ENCODE data around the gene CYTH2. TPM values are rescaled to one million over a fixed set of nuclear protein-coding genes. Genes with fewer than 3 reads are reported as not detected.

Gene CYTH2
- polyA plus RNA-seq, 1 of the 3 experiments (the other 2 are of a cell fraction) = 69.5 TPM

DNA sequence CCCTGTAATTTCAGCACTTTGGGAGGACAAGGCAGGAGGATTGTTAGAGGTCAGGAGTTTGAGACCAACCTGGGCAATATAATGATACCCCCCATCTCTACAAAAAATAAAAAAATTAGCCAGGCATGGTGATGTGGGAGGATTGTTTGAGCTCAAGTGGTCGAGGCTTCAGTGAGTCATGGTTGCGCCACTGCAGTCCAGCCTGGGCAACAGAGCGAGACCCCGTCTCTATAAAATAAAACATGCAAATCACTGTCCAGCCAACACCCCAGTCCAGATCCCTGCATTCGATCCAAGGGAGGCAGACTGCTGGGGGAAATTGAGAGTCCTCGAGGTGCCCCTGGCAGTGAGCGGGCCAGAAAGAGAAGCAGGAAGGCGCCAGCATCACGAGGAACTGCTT, 7.0 kb downstream of the CYTH2 start:
- no peak overlapping the region for H2AFZ ChIP-seq (ENCODE audit: low read depth)
- peaks cover 43 to 76% of the 10 kb centered on the region in 2 experiments for H3K36me3 ChIP-seq (replicated peaks in 1 of 2; ENCODE audit: control insufficient read depth in 1 of 2, insufficient read depth in 2 of 2, low read length in 1 of 2)
- DNase-seq = no peak
- H3K27me3 ChIP-seq (ENCODE audit: insufficient read depth) = no peaks in the 10 kb centered on the region
- TF ChIP-seq, protein P1, sequence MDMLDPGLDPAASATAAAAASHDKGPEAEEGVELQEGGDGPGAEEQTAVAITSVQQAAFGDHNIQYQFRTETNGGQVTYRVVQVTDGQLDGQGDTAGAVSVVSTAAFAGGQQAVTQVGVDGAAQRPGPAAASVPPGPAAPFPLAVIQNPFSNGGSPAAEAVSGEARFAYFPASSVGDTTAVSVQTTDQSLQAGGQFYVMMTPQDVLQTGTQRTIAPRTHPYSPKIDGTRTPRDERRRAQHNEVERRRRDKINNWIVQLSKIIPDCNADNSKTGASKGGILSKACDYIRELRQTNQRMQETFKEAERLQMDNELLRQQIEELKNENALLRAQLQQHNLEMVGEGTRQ (IDR thresholded peaks at IDR 0.05; ENCODE audit: borderline replicate concordance, low read depth, low read length) = no peak
- no peak for TF ChIP-seq NRF1 (IDR thresholded peaks at IDR 0.05; ENCODE audit: low read depth, low read length)
- no peak for TF ChIP-seq GABPA (IDR thresholded peaks at IDR 0.05; ENCODE audit: low read depth)
- TF ChIP-seq, protein P2, sequence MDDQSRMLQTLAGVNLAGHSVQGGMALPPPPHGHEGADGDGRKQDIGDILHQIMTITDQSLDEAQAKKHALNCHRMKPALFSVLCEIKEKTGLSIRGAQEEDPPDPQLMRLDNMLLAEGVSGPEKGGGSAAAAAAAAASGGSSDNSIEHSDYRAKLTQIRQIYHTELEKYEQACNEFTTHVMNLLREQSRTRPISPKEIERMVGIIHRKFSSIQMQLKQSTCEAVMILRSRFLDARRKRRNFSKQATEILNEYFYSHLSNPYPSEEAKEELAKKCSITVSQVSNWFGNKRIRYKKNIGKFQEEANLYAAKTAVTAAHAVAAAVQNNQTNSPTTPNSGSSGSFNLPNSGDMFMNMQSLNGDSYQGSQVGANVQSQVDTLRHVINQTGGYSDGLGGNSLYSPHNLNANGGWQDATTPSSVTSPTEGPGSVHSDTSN (IDR thresholded peaks at IDR 0.05) = no peak
- no peak for TF ChIP-seq RFX5 (IDR thresholded peaks at IDR 0.05; ENCODE audit: low read length)
- no peak for TF ChIP-seq TEAD4 (IDR thresholded peaks at IDR 0.05; ENCODE audit: borderline replicate concordance, insufficient read depth)
- TF ChIP-seq JUND (IDR thresholded peaks at IDR 0.05) = no peak
- no peak for TF ChIP-seq RAD21 (IDR thresholded peaks at IDR 0.05; ENCODE audit: low read length)
- no peak for TF ChIP-seq SMC3 (IDR thresholded peaks at IDR 0.05; ENCODE audit: low read depth, low read length)
- TF ChIP-seq SIN3A (IDR thresholded peaks at IDR 0.05; ENCODE audit: borderline replicate concordance, low read depth, low read length) = no peak
- TF ChIP-seq EP300 (IDR thresholded peaks at IDR 0.05; ENCODE audit: borderline replicate concordance in 1 of 2, low read depth in 1 of 2, low read length in 1 of 2) = no peak
- TF ChIP-seq RCOR1 (IDR thresholded peaks at IDR 0.05; ENCODE audit: low read length) = no peak
- no peak for TF ChIP-seq MAX (IDR thresholded peaks at IDR 0.05; ENCODE audit: low read depth)
- TF ChIP-seq EZH2phosphoT487 (IDR thresholded peaks at IDR 0.05; ENCODE audit: borderline replicate concordance, low read depth) = no peak
- no peak for TF ChIP-seq CHD2 (IDR thresholded peaks at IDR 0.05; ENCODE audit: low read length, partially characterized antibody)
- H3K4me2 ChIP-seq = no peak overlapping the region
- H3K27ac ChIP-seq (ENCODE audit: low read depth in 2 of 2, low read length in 1 of 2) = no peak overlapping the region
- H3F3A ChIP-seq (replicated peaks; ENCODE audit: insufficient read depth) = peaks cover 11% of the 10 kb centered on the region
- H3K9me2 ChIP-seq = no peaks in the 10 kb centered on the region
- H4K20me1 ChIP-seq (ENCODE audit: insufficient read depth) = peaks cover 29% of the 10 kb centered on the region
- H3K4me3 ChIP-seq (ENCODE audit: low read depth in 2 of 2, low read length in 1 of 2) = no peak overlapping the region
- no peaks in the 10 kb centered on the region for H3K9me3 ChIP-seq
- CTCF ChIA-PET = interaction anchor here (1.0 to 5.0 kb wide), 5 partner anchors 14 to 161 kb away, joined by 3 to 40 read pairs (median 4); partner anchors contain the start of gene GRIN2D
- H3K79me2 ChIP-seq (ENCODE audit: insufficient read depth) = peaks cover 20% of the 10 kb centered on the region
- H3K4me1 ChIP-seq (ENCODE audit: control insufficient read depth in 1 of 2, insufficient read depth in 2 of 2, low read depth in 1 of 2, low read length in 1 of 2) = no peaks in the 10 kb centered on the region; a peak in 1 of 4 replicates
- H3K9ac ChIP-seq = no peak overlapping the region
- 94% methylated on average over 9 of the region's 9 CpGs for WGBS (ENCODE audit: low lambda C conversion rate)
- POLR2A ChIA-PET = interaction anchor here (1.2 kb wide), 1 partner anchor 162 kb away, joined by 4 read pairs; no protein-coding TSS in a partner anchor

DNA sequence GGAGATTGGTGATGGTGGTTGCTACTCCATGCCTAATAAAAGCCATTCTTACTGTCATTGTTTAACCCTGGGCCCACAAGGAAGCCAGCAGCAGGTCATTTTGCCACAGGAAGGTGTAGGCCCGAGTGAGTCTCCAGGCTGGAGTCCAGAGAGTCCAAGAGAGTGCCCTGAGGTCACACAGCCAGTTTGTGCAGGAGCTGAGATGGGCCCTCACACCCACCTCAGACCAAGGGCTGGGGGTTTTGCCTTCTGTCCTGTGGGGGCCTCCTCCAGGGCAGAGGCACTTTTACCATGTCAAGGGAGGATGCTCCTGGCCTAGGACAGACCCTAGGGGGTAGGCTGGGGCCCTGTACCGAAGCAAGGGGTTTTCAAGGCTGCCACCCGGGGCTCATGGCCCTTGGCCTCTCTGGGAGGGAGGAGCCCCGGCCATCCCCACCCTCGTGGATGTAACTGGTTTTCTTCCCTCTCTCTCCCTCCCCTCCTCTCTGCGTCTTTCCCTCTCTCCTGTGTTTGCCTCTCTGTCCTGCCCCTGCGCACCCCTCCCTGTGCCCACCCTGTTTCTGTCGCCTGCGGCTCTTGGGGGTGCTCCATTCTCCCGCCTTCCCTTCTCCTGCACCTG, 8.0 kb downstream of the CYTH2 start:
- ChIA-PET POLR2A (no interaction called here), CTCF (no interaction called here)
- peaks cover 4 to 8% of the 10 kb centered on the region in 2 experiments; a peak in 3 of 4 replicates for H3K4me1 ChIP-seq (ENCODE audit: control insufficient read depth in 1 of 2, insufficient read depth in 2 of 2, low read depth in 1 of 2, low read length in 1 of 2)
- no peak for DNase-seq
- 85% methylated on average over 9 of the region's 10 CpGs for WGBS (ENCODE audit: low lambda C conversion rate)
- H3K36me3 ChIP-seq (replicated peaks in 1 of 2; ENCODE audit: control insufficient read depth in 1 of 2, insufficient read depth in 2 of 2, low read length in 1 of 2) = peaks cover 33 to 68% of the 10 kb centered on the region in 2 experiments
- H3K27me3 ChIP-seq (ENCODE audit: insufficient read depth) = no peaks in the 10 kb centered on the region
- H3F3A ChIP-seq (replicated peaks; ENCODE audit: insufficient read depth) = peaks cover 20% of the 10 kb centered on the region
- H3K79me2 ChIP-seq (ENCODE audit: insufficient read depth) = peaks cover 10% of the 10 kb centered on the region
- no peak overlapping the region for H3K4me2 ChIP-seq
- H3K9ac ChIP-seq = no peak overlapping the region
- H3K4me3 ChIP-seq (ENCODE audit: low read depth in 2 of 2, low read length in 1 of 2) = no peak overlapping the region
- H3K27ac ChIP-seq (ENCODE audit: low read depth in 2 of 2, low read length in 1 of 2) = no peak overlapping the region
- peaks cover 25% of the 10 kb centered on the region for H4K20me1 ChIP-seq (ENCODE audit: insufficient read depth)
- H2AFZ ChIP-seq (ENCODE audit: low read depth) = no peak overlapping the region
- no peaks in the 10 kb centered on the region for H3K9me3 ChIP-seq
- TF ChIP-seq FOXM1 (IDR thresholded peaks at IDR 0.05; ENCODE audit: low read depth) = no peak
- TF ChIP-seq, protein P3, sequence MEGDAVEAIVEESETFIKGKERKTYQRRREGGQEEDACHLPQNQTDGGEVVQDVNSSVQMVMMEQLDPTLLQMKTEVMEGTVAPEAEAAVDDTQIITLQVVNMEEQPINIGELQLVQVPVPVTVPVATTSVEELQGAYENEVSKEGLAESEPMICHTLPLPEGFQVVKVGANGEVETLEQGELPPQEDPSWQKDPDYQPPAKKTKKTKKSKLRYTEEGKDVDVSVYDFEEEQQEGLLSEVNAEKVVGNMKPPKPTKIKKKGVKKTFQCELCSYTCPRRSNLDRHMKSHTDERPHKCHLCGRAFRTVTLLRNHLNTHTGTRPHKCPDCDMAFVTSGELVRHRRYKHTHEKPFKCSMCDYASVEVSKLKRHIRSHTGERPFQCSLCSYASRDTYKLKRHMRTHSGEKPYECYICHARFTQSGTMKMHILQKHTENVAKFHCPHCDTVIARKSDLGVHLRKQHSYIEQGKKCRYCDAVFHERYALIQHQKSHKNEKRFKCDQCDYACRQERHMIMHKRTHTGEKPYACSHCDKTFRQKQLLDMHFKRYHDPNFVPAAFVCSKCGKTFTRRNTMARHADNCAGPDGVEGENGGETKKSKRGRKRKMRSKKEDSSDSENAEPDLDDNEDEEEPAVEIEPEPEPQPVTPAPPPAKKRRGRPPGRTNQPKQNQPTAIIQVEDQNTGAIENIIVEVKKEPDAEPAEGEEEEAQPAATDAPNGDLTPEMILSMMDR (IDR thresholded peaks at IDR 0.05) = no peak
- TF ChIP-seq EP300 (IDR thresholded peaks at IDR 0.05; ENCODE audit: borderline replicate concordance in 1 of 2, low read depth in 1 of 2, low read length in 1 of 2) = no peak
- no peak for TF ChIP-seq YY1 (IDR thresholded peaks at IDR 0.05; ENCODE audit: low read depth)
- TF ChIP-seq ZBTB33 (IDR thresholded peaks at IDR 0.05; ENCODE audit: borderline replicate concordance, low read depth) = no peak
- no peaks in the 10 kb centered on the region for H3K9me2 ChIP-seq

Data from SK-N-SH (cell line).